PC-3 (cell line): ENCODE measurements around the gene RPL29.

Experiments
- EZH2 ChIP-seq: fragments of 300-600 bp; sonication (generic); IDR thresholded peaks from one replicate; pipeline ENCODE4 v1.6.1; 2017; ENCODE audit warnings: antibody characterized with exemption, mild to moderate bottlenecking, low read length; ENCODE audit not compliant: unreplicated experiment
- TF ChIP-seq, protein P1 (sequence below): fragments of 300-600 bp; sonication (generic); conservative IDR thresholded peaks from 2 replicates; pipeline ENCODE4 v1.5.1; 2017; ENCODE audit warnings: antibody characterized with exemption, low read depth, mild to moderate bottlenecking, low read length

DNA sequence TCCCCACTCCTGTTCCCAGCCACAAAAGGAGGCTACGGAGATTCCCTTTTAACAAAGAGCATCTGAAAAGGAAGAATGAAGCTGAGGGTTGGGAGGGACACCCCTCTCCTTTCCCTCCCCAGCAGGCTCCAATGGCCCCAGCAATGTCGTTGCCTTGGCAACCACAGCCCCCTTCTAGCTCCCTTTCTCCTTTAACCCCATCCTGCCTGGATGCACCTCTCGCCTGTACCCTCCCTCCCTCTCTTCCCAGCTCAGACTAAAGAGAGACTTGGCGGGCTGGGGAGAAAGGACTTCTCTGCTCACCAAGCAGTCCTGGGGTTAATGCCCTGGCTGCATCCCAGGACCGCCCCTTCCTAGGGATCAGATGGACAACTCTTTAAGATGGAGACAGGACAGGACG, 7.1 kb upstream of the RPL29 start:
- TF ChIP-seq, protein P1, sequence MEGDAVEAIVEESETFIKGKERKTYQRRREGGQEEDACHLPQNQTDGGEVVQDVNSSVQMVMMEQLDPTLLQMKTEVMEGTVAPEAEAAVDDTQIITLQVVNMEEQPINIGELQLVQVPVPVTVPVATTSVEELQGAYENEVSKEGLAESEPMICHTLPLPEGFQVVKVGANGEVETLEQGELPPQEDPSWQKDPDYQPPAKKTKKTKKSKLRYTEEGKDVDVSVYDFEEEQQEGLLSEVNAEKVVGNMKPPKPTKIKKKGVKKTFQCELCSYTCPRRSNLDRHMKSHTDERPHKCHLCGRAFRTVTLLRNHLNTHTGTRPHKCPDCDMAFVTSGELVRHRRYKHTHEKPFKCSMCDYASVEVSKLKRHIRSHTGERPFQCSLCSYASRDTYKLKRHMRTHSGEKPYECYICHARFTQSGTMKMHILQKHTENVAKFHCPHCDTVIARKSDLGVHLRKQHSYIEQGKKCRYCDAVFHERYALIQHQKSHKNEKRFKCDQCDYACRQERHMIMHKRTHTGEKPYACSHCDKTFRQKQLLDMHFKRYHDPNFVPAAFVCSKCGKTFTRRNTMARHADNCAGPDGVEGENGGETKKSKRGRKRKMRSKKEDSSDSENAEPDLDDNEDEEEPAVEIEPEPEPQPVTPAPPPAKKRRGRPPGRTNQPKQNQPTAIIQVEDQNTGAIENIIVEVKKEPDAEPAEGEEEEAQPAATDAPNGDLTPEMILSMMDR: no peak
- TF ChIP-seq EZH2: no peak
